HEK293 (cell line): ENCODE data around the gene MPZL1.
A peak's percentile ranks its signal among the peaks of the same experiment; 100 is the strongest.

Experiments
- GLI2 ChIP-seq: fragments of 450-650 bp; formaldehyde crosslinking; IDR thresholded peaks from 2 replicates; pipeline ENCODE4; 2017; ENCODE audit warnings: missing biosample characterization, missing genetic modification characterization, low read depth, borderline replicate concordance
- KLF7 ChIP-seq: fragments of 450-650 bp; formaldehyde crosslinking; IDR thresholded peaks from 2 replicates; pipeline ENCODE4 v1.5.1; 2016; ENCODE audit warnings: missing biosample characterization, missing genetic modification characterization, borderline replicate concordance
- MEIS1 ChIP-seq: sonication (generic); formaldehyde crosslinking; IDR thresholded peaks from 2 replicates; pipeline ENCODE4 v1.8.1; 2022; ENCODE audit warnings: missing genetic modification reagents, mild to moderate bottlenecking, borderline replicate concordance
- WT1 ChIP-seq: fragments of 450-650 bp; formaldehyde crosslinking; IDR thresholded peaks from 2 replicates; pipeline ENCODE4 v1.5.1; 2016; ENCODE audit warnings: missing biosample characterization, missing genetic modification characterization
- ZFHX2 ChIP-seq: fragments of 450-650 bp; formaldehyde crosslinking; conservative IDR thresholded peaks from 2 replicates; pipeline ENCODE4 v1.5.1; 2016; ENCODE audit warnings: missing biosample characterization, missing genetic modification characterization
- ZFP41 ChIP-seq: fragments of 450-650 bp; formaldehyde crosslinking; IDR thresholded peaks from 2 replicates; pipeline ENCODE4 v1.5.1; 2016; ENCODE audit warnings: missing biosample characterization, missing genetic modification characterization, borderline replicate concordance
- ZNF211 ChIP-seq: fragments of 450-650 bp; formaldehyde crosslinking; IDR thresholded peaks from 2 replicates; pipeline ENCODE4 v1.5.1; 2016; ENCODE audit warnings: low read depth, missing biosample characterization, missing genetic modification characterization
- ZNF24 ChIP-seq: fragments of 450-650 bp; formaldehyde crosslinking; IDR thresholded peaks from 2 replicates; pipeline ENCODE4 v1.5.1; 2016; ENCODE audit warnings: missing biosample characterization, missing genetic modification characterization
- ZNF274 ChIP-seq, 2 experiments: fragments of 200-500 bp in 1 of 2; fragments of 450-650 bp in 1 of 2; sonication (Bioruptor generic) in 1 of 2; formaldehyde crosslinking in 1 of 2; IDR thresholded peaks; 2 replicates each; pipeline versions ENCODE4 v1.5.1 to v1.6.1; 2014 to 2016; ENCODE audit warnings: borderline replicate concordance in 1 of 2, inconsistent platforms in 1 of 2, low read length in 1 of 2, missing biosample characterization in 1 of 2, missing genetic modification characterization in 1 of 2
- ZNF404 ChIP-seq: fragments of 450-650 bp; formaldehyde crosslinking; IDR thresholded peaks from 2 replicates; pipeline ENCODE4 v1.5.1; 2017; ENCODE audit warnings: missing biosample characterization, missing genetic modification characterization
- ZNF544 ChIP-seq: fragments of 450-650 bp; formaldehyde crosslinking; IDR thresholded peaks from 2 replicates; pipeline ENCODE4 v1.5.0; 2017; ENCODE audit warnings: missing biosample characterization, missing genetic modification characterization
- ZNF549 ChIP-seq: fragments of 450-650 bp; IDR thresholded peaks from 2 replicates; pipeline ENCODE4 v1.5.1; 2018; ENCODE audit warnings: missing biosample characterization, missing genetic modification characterization, mild to moderate bottlenecking, inconsistent platforms, moderate library complexity
- ZNF555 ChIP-seq: fragments of 450-650 bp; formaldehyde crosslinking; conservative IDR thresholded peaks from 2 replicates; pipeline ENCODE4 v1.5.1; 2017; ENCODE audit warnings: missing biosample characterization, mild to moderate bottlenecking, missing genetic modification characterization, inconsistent platforms
- ZNF600 ChIP-seq: fragments of 450-650 bp; formaldehyde crosslinking; IDR thresholded peaks from 2 replicates; pipeline ENCODE4 v1.5.1; 2016; ENCODE audit warnings: missing biosample characterization, missing genetic modification characterization
- ZNF610 ChIP-seq: fragments of 450-650 bp; formaldehyde crosslinking; IDR thresholded peaks from 2 replicates; pipeline ENCODE4 v1.5.1; 2016; ENCODE audit warnings: missing biosample characterization, missing genetic modification characterization, borderline replicate concordance
- ZNF654 ChIP-seq: fragments of 450-650 bp; formaldehyde crosslinking; IDR thresholded peaks from 2 replicates; pipeline ENCODE4 v1.5.1; 2016; ENCODE audit warnings: low read depth, missing biosample characterization, missing genetic modification characterization
- ZNF701 ChIP-seq: fragments of 450-650 bp; formaldehyde crosslinking; IDR thresholded peaks from 2 replicates; pipeline ENCODE4 v1.5.1; 2016; ENCODE audit warnings: missing biosample characterization, missing genetic modification characterization
- TF ChIP-seq, protein P1 (sequence below): fragments of 450-650 bp; formaldehyde crosslinking; IDR thresholded peaks from 2 replicates; pipeline ENCODE4 v1.5.1; 2016; ENCODE audit warnings: missing biosample characterization, missing genetic modification characterization
- TF ChIP-seq, protein P2 (sequence below): fragments of 450-650 bp; formaldehyde crosslinking; IDR thresholded peaks from 2 replicates; pipeline ENCODE4 v1.5.1; 2016; ENCODE audit warnings: missing biosample characterization, missing genetic modification characterization, borderline replicate concordance
- TF ChIP-seq, protein P3 (sequence below): fragments of 450-650 bp; formaldehyde crosslinking; IDR thresholded peaks from 2 replicates; pipeline ENCODE4 v1.5.1; 2016; ENCODE audit warnings: missing biosample characterization, missing genetic modification characterization
- TF ChIP-seq, protein P4 (sequence below): fragments of 450-650 bp; formaldehyde crosslinking; IDR thresholded peaks from 2 replicates; pipeline ENCODE4 v1.5.1; 2016; ENCODE audit warnings: missing biosample characterization, missing genetic modification characterization
- TF ChIP-seq, protein P5 (sequence below): fragments of 450-650 bp; IDR thresholded peaks from 2 replicates; pipeline ENCODE4 v1.5.1; 2018; ENCODE audit warnings: missing biosample characterization, missing genetic modification characterization
- TF ChIP-seq, protein P6 (sequence below): fragments of 450-650 bp; formaldehyde crosslinking; IDR thresholded peaks from 2 replicates; pipeline ENCODE4 v1.5.1; 2016; ENCODE audit warnings: missing biosample characterization, missing genetic modification characterization

MPZL1 gene

DNA sequence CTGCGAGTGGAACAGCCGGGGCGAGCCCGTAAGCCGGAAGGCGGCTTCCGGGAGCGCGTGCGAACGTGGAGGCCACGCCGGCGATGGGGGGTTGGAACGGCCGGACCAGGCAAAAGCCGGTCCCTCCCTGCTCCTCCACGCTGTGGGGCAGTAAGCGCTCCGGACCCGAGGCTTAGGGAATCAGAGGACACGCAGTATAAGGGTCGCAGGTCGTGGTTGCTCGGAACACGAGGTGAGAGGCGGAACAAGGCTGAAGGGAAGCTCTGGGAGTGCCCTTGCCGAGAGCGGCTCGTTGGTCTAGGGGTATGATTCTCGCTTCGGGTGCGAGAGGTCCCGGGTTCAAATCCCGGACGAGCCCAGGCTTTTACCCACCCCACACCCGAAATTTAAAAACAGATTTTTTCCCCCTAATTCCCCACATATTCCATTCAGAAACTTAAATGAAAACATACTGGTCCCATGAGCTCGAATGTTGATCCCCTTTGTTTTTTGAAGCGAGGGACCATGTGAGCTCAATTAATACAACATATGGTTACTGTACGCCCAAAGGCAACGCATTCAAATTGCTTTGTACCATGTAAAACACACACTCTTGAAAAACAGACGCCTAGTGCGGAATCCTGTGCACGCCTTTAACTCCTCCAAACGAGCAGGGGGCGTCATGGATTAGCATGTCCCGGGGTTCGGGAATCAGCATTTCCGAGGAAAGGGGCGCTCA, 7.2 kb upstream of the MPZL1 start (continued):
- TF ChIP-seq, protein P1, sequence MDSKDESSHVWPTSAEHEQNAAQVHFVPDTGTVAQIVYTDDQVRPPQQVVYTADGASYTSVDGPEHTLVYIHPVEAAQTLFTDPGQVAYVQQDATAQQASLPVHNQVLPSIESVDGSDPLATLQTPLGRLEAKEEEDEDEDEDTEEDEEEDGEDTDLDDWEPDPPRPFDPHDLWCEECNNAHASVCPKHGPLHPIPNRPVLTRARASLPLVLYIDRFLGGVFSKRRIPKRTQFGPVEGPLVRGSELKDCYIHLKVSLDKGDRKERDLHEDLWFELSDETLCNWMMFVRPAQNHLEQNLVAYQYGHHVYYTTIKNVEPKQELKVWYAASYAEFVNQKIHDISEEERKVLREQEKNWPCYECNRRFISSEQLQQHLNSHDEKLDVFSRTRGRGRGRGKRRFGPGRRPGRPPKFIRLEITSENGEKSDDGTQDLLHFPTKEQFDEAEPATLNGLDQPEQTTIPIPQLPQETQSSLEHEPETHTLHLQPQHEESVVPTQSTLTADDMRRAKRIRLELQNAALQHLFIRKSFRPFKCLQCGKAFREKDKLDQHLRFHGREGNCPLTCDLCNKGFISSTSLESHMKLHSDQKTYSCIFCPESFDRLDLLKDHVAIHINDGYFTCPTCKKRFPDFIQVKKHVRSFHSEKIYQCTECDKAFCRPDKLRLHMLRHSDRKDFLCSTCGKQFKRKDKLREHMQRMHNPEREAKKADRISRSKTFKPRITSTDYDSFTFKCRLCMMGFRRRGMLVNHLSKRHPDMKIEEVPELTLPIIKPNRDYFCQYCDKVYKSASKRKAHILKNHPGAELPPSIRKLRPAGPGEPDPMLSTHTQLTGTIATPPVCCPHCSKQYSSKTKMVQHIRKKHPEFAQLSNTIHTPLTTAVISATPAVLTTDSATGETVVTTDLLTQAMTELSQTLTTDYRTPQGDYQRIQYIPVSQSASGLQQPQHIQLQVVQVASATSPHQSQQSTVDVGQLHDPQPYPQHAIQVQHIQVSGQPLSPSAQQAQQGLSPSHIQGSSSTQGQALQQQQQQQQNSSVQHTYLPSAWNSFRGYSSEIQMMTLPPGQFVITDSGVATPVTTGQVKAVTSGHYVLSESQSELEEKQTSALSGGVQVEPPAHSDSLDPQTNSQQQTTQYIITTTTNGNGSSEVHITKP = peak; percentile 89
- no peak for TF ChIP-seq ZNF555 (tag by site-specific recombination)
- TF ChIP-seq, protein P2, sequence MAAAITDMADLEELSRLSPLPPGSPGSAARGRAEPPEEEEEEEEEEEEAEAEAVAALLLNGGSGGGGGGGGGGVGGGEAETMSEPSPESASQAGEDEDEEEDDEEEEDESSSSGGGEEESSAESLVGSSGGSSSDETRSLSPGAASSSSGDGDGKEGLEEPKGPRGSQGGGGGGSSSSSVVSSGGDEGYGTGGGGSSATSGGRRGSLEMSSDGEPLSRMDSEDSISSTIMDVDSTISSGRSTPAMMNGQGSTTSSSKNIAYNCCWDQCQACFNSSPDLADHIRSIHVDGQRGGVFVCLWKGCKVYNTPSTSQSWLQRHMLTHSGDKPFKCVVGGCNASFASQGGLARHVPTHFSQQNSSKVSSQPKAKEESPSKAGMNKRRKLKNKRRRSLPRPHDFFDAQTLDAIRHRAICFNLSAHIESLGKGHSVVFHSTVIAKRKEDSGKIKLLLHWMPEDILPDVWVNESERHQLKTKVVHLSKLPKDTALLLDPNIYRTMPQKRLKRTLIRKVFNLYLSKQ (tag by site-specific recombination) = no peak
- TF ChIP-seq ZNF404 (tag by site-specific recombination) = no peak
- TF ChIP-seq ZNF610 (tag by site-specific recombination) = peak; percentile 93
- TF ChIP-seq ZNF654 (tag by site-specific recombination) = no peak
- peak; percentile 82; the same call in 1 of the 2 replicates for TF ChIP-seq KLF7 (tag by site-specific recombination)
- TF ChIP-seq, protein P3, sequence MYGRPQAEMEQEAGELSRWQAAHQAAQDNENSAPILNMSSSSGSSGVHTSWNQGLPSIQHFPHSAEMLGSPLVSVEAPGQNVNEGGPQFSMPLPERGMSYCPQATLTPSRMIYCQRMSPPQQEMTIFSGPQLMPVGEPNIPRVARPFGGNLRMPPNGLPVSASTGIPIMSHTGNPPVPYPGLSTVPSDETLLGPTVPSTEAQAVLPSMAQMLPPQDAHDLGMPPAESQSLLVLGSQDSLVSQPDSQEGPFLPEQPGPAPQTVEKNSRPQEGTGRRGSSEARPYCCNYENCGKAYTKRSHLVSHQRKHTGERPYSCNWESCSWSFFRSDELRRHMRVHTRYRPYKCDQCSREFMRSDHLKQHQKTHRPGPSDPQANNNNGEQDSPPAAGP (tag by site-specific recombination) = peak; percentile 96
- 0 out of 2 replicates have a peak, but pooled peaks have one; percentile 34 for TF ChIP-seq ZFHX2 (tag by site-specific recombination)
- TF ChIP-seq, protein P4, sequence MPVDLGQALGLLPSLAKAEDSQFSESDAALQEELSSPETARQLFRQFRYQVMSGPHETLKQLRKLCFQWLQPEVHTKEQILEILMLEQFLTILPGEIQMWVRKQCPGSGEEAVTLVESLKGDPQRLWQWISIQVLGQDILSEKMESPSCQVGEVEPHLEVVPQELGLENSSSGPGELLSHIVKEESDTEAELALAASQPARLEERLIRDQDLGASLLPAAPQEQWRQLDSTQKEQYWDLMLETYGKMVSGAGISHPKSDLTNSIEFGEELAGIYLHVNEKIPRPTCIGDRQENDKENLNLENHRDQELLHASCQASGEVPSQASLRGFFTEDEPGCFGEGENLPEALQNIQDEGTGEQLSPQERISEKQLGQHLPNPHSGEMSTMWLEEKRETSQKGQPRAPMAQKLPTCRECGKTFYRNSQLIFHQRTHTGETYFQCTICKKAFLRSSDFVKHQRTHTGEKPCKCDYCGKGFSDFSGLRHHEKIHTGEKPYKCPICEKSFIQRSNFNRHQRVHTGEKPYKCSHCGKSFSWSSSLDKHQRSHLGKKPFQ (tag by site-specific recombination) = peak; percentile 45; the same call in 1 of the 2 replicates
- no peak for TF ChIP-seq ZNF701 (tag by site-specific recombination)
- no peak for TF ChIP-seq ZNF549 (tag by site-specific recombination)
- TF ChIP-seq, protein P5, sequence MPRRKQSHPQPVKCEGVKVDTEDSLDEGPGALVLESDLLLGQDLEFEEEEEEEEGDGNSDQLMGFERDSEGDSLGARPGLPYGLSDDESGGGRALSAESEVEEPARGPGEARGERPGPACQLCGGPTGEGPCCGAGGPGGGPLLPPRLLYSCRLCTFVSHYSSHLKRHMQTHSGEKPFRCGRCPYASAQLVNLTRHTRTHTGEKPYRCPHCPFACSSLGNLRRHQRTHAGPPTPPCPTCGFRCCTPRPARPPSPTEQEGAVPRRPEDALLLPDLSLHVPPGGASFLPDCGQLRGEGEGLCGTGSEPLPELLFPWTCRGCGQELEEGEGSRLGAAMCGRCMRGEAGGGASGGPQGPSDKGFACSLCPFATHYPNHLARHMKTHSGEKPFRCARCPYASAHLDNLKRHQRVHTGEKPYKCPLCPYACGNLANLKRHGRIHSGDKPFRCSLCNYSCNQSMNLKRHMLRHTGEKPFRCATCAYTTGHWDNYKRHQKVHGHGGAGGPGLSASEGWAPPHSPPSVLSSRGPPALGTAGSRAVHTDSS (tag by site-specific recombination) = no peak; the same call in 1 of the 2 replicates
- TF ChIP-seq ZNF211 (tag by site-specific recombination) = no peak
- TF ChIP-seq ZNF544 = no peak
- 0 out of 2 replicates have a peak, but pooled peaks have one; percentile 57 for TF ChIP-seq ZFP41 (tag by site-specific recombination)
- TF ChIP-seq MEIS1 (CRISPR knock-in tag) = no peak
- peak; percentile 93 for TF ChIP-seq ZNF600
- TF ChIP-seq, protein P6, sequence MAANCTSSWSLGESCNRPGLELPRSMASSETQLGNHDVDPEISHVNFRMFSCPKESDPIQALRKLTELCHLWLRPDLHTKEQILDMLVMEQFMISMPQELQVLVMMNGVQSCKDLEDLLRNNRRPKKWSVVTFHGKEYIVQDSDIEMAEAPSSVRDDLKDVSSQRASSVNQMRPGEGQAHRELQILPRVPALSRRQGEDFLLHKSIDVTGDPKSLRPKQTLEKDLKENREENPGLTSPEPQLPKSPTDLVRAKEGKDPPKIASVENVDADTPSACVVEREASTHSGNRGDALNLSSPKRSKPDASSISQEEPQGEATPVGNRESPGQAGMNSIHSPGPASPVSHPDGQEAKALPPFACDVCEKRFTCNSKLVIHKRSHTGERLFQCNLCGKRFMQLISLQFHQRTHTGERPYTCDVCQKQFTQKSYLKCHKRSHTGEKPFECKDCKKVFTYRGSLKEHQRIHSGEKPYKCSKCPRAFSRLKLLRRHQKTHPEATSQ (tag by site-specific recombination) = peak; percentile 89
- TF ChIP-seq ZNF24 (tag by site-specific recombination) = peak; percentile 81
- no peak for TF ChIP-seq GLI2
- peak; percentile 64 for TF ChIP-seq WT1 (tag by site-specific recombination)
- no peak for TF ChIP-seq ZNF274 (IDR thresholded peaks at IDR 0.05; ENCODE audit: low read length)
- no peak for TF ChIP-seq ZNF274 (tag by site-specific recombination; IDR thresholded peaks at IDR 0.05; ENCODE audit: borderline replicate concordance)
